ENCODE measurements around the gene POLR3GL. TPM values are rescaled to one million over a fixed set of nuclear protein-coding genes. Genes with fewer than 3 reads are reported as not detected.

Gene POLR3GL
- total RNA-seq, 1 experiment from 2014 or later = 7.9 TPM

- peak overlapping the region; percentile 32 for H3K18ac ChIP-seq (ENCODE audit: insufficient read length, low read depth, low read length)
- no peak overlapping the region for H3K27ac Mint-ChIP-seq
- no peak overlapping the region for H4K5ac ChIP-seq (ENCODE audit: insufficient read length, low read depth, low read length)
- peaks cover 5% of the 10 kb centered on the region for H3K27me3 Mint-ChIP-seq (ENCODE audit: low read depth)
- no peaks in the 10 kb centered on the region for H3K79me2 ChIP-seq (ENCODE audit: insufficient read depth, low read length)
- no peak overlapping the region for H2AK5ac ChIP-seq (ENCODE audit: insufficient read length, low read length)
- no peak overlapping the region for H3K9ac ChIP-seq (ENCODE audit: extremely low read depth, insufficient read length, low read length)
- H4K8ac ChIP-seq (replicated peaks; ENCODE audit: insufficient read length, low read depth, low read length) = no peak overlapping the region
- no peak overlapping the region for H2BK120ac ChIP-seq (ENCODE audit: low read depth, low read length, poor library complexity, severe bottlenecking)
- no peak overlapping the region for H2BK20ac ChIP-seq (ENCODE audit: low read depth, low read length, poor library complexity, severe bottlenecking)
- H3K4me2 ChIP-seq (ENCODE audit: insufficient read depth, insufficient read length, low read length) = peak overlapping the region; percentile 42
- no peak overlapping the region for H3K56ac ChIP-seq (ENCODE audit: insufficient read length, low read depth, low read length)
- no peaks in the 10 kb centered on the region for H3K23me2 ChIP-seq (ENCODE audit: insufficient read length, low read depth, low read length, poor library complexity, severe bottlenecking)
- H3K9me3 ChIP-seq (ENCODE audit: control insufficient read depth, low read depth, low read length) = no peaks in the 10 kb centered on the region
- no peak overlapping the region for H3T11ph ChIP-seq (ENCODE audit: low read length)
- H4K20me1 ChIP-seq (ENCODE audit: control insufficient read depth, insufficient read depth, insufficient read length) = no peaks in the 10 kb centered on the region
- no peak for DNase-seq
- H3K27me3 ChIP-seq (ENCODE audit: insufficient read depth, low read length) = no peaks in the 10 kb centered on the region
- H3K4ac ChIP-seq (ENCODE audit: low read depth, low read length) = no peak overlapping the region
- no CpG with 5 or more reads among the region's 7 CpGs for WGBS (ENCODE audit: extremely low coverage, insufficient read length, low lambda C conversion rate)
- H3K4me1 Mint-ChIP-seq = peaks cover 10 to 21% of the 10 kb centered on the region in 2 experiments
- no peak overlapping the region; the same call in 1 of the 2 replicates for H3K14ac ChIP-seq (ENCODE audit: insufficient read depth, low read length)
- H3K79me1 ChIP-seq (ENCODE audit: insufficient read depth, low read depth, low read length, poor library complexity, severe bottlenecking) = no peaks in the 10 kb centered on the region
- H3K9me3 Mint-ChIP-seq = no peaks in the 10 kb centered on the region
- H2BK12ac ChIP-seq (ENCODE audit: insufficient read length, low read depth, low read length) = no peak overlapping the region
- H4K91ac ChIP-seq (ENCODE audit: insufficient read length, low read depth, low read length) = no peak overlapping the region
- H2AFZ ChIP-seq (ENCODE audit: low read length) = no peak overlapping the region
- no peak overlapping the region for H2BK15ac ChIP-seq (ENCODE audit: low read depth, low read length)
- H3K27ac ChIP-seq (ENCODE audit: insufficient read length, low read depth, low read length) = peak overlapping the region; percentile 35
- no peak overlapping the region for H3K23ac ChIP-seq (ENCODE audit: insufficient read length, low read depth, low read length)
- H3K4me1 ChIP-seq (ENCODE audit: insufficient read depth, low read length) = peaks cover 8% of the 10 kb centered on the region
- no peak overlapping the region for H2BK5ac ChIP-seq (ENCODE audit: insufficient read length, low read length)
- no peak for TF ChIP-seq CTCF (conservative IDR thresholded peaks at IDR 0.05)
- H3K36me3 Mint-ChIP-seq (ENCODE audit: insufficient read depth in 1 of 3, low read depth in 3 of 3) = no peaks in the 10 kb centered on the region
- no peak overlapping the region for H3K4me3 Mint-ChIP-seq
These were observed 15.4 kb downstream of the POLR3GL start for GRCh38 chr1:145979746-145980456.

All from H9 (cell line).